GM18861 (cell line): ENCODE measurements around the gene CDH19.
"Not testable (repeated sequence)": the region's sequence is repeated elsewhere in the genome, so short reads cannot be mapped to it uniquely, and the experiment has no call there.

ENCODE experiments used
- ATAC-seq: cut with Tn5 transposase; IDR thresholded peaks from one replicate; pipeline ENCODE4 v1.9.1; 2021; ENCODE audit not compliant: unreplicated experiment

Gene CDH19

DNA sequence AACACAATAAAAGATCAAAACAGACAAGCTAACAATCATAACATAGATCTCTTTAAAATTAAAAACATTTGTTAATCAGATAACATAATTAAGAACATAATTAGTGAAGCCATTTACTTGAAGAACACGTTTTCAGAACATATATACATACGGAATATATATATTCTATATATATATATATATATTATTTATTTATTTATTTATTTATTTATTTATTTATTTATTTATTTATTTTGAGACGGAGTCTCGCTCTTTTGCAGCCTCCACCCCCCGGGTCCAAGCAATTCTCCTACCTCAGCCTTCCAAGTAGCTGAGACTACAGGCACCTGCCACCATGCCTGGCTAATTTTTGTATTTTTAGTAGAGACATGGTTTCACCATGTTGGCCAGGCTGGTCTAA, 137.7 kb downstream of the CDH19 start:
- not testable (repeated sequence) for ATAC-seq

- ATAC-seq: no peak
Measured at GRCh38 chr18:66461344-66461743, 142.5 kb downstream of the CDH19 start.

- ATAC-seq: no peak
Measured at GRCh38 chr18:66457245-66457644, 146.6 kb downstream of the CDH19 start.
